GM12865 (cell line): ENCODE data around the gene PLCB1.

Source experiments
- DNase-seq: peaks from one replicate; pipeline ENCODE4 v3.0.0; 2010; ENCODE audit warnings: low read depth
- H3K4me3 ChIP-seq: 2 replicates; pipeline ENCODE4 v1.5.1; 2011; ENCODE audit warnings: mild to moderate bottlenecking, low read depth, low read length, control low read depth
- CTCF ChIP-seq: IDR thresholded peaks from 2 replicates; pipeline ENCODE4 v1.5.1; 2011; ENCODE audit warnings: low read length, control low read depth, low read depth, inconsistent platforms; ENCODE audit not compliant: insufficient read depth; ENCODE audit errors: missing control alignments

PLCB1 gene

GRCh38 chr20:8151372-8151771 lies 19.3 kb downstream of the PLCB1 start:
- no peak for TF ChIP-seq CTCF
- no peak overlapping the region for H3K4me3 ChIP-seq
- DNase-seq: no peak

DNA sequence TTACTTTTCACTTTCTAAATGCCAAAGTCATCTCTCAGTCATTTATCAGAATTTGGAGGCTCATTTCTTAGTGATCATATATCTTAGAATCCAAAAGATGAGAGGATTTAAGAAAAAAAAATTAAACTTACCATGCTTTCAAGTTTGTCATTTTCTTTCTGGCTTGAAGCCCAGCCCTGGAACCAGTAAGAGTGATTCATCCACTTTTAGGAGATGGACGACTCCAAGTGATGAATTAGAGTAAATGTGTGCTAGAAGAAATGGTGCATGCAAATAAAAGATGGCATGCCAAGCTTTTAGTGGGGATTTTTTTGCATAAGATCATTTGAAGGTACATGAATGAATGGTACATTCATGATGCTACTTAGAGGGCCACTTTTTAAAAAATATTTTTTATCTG lies 20.1 kb downstream of the PLCB1 start:
- no peak for TF ChIP-seq CTCF
- no peak for DNase-seq
- no peak overlapping the region for H3K4me3 ChIP-seq

- no peak for TF ChIP-seq CTCF
- H3K4me3 ChIP-seq: no peak overlapping the region
- DNase-seq: no peak
Measured at GRCh38 chr20:8152847-8153246, 20.8 kb downstream of the PLCB1 start.

DNA sequence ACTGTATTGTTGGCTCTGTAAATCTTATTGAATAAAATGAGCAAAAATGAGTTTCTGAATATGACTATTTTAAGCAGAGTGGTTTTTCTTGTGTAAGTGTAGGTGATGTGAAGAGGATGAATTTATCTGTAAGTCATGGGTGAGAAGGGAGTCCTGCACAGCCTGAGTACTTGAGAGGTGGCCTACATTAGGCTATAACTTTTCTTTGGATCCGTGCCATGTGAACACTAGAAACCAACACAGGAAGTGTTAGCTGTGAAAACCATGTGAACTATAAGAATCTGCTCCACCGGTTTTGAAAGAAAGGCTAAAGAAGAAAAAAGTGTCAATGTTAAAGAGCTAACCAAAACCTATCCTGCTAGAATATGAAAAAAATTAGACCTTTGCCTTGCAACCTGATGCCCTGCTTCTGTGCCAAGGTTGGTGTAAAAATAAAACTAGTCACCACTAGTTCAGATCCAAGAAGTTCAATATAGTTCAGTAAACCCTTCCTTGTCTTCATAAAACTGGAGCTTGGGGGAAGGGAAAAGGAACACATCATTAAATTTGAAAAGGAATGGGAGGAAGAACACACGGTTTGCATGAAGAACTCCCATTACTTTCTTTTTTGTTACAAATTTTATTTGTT lies 21.3 kb downstream of the PLCB1 start:
- peak; percentile 59 for DNase-seq

GRCh38 chr20:8154638-8155037 lies 22.6 kb downstream of the PLCB1 start:
- TF ChIP-seq CTCF: no peak
- no peak for DNase-seq
- no peak overlapping the region for H3K4me3 ChIP-seq

More for the DNA sequence above, 21.3 kb downstream of the PLCB1 start:
- no peak for TF ChIP-seq CTCF
- H3K4me3 ChIP-seq: no peak overlapping the region

- no peak for DNase-seq
- no peak overlapping the region for H3K4me3 ChIP-seq
- no peak for TF ChIP-seq CTCF
Measured at GRCh38 chr20:8155229-8155628, 23.2 kb downstream of the PLCB1 start.

- H3K4me3 ChIP-seq: no peak overlapping the region
- no peak for TF ChIP-seq CTCF
- DNase-seq: no peak
Measured at GRCh38 chr20:8155812-8156211, 23.7 kb downstream of the PLCB1 start.
